HCEC 1CT (cell line): ENCODE measurements around the gene ABO.
"Not testable (repeated sequence)": the region's sequence is repeated elsewhere in the genome, so short reads cannot be mapped to it uniquely, and the experiment has no call there.

Experiments used
- DNase-seq: peaks from one replicate; pipeline ENCODE4 v3.0.0-alpha.2; 2017

ABO gene

GRCh38 chr9:133286523-133286922 is 11.5 kb upstream of the ABO start:
- DNase-seq: no peak

- DNase-seq: no peak
Observed at GRCh38 chr9:133285252-133285775, 10.3 kb upstream of the ABO start.

GRCh38 chr9:133284362-133284761 is 9.4 kb upstream of the ABO start:
- no peak for DNase-seq

GRCh38 chr9:133283255-133284032 is 8.4 kb upstream of the ABO start:
- not testable (repeated sequence) for DNase-seq

- no peak for DNase-seq
Observed at GRCh38 chr9:133282464-133283238, 7.7 kb upstream of the ABO start.

- DNase-seq: no peak
Observed at GRCh38 chr9:133280392-133280791, 5.4 kb upstream of the ABO start.

- no peak for DNase-seq
Observed at GRCh38 chr9:133278161-133279114, 3.4 kb upstream of the ABO start.

GRCh38 chr9:133277467-133277866 is 2.5 kb upstream of the ABO start:
- no peak for DNase-seq

- no peak for DNase-seq
Observed at GRCh38 chr9:133276923-133277322, 1.9 kb upstream of the ABO start.

GRCh38 chr9:133276001-133276884 is 1.2 kb upstream of the ABO start:
- DNase-seq: no peak

- no peak for DNase-seq
Observed at GRCh38 chr9:133274236-133275104, 531 bp downstream of the ABO start.

GRCh38 chr9:133273819-133274218 is 1.2 kb downstream of the ABO start:
- no peak for DNase-seq

GRCh38 chr9:133273098-133273497 is 1.9 kb downstream of the ABO start:
- DNase-seq: no peak

- no peak for DNase-seq
Observed at GRCh38 chr9:133269537-133270362, 5.3 kb downstream of the ABO start.

- DNase-seq: not testable (repeated sequence)
Observed at GRCh38 chr9:133269136-133269535, 5.9 kb downstream of the ABO start.

- no peak for DNase-seq
Observed at GRCh38 chr9:133268335-133269056, 6.5 kb downstream of the ABO start.

- no peak for DNase-seq
Observed at GRCh38 chr9:133264235-133264764, 10.7 kb downstream of the ABO start.

GRCh38 chr9:133263557-133263956 is 11.4 kb downstream of the ABO start:
- no peak for DNase-seq

GRCh38 chr9:133262226-133262625 is 12.8 kb downstream of the ABO start:
- DNase-seq: no peak
